IMR-90 (cell line): Measurements from ENCODE around the gene ADD3. TPM values are rescaled to one million over a fixed set of nuclear protein-coding genes. Genes with fewer than 3 reads are reported as not detected.

Source experiments
- ATAC-seq: fragments of 200-7000 bp; cut with Tn5 transposase; 2 replicates; pipeline ENCODE4 v1.9.1; 2020; ENCODE audit warnings: low read depth, mild to moderate bottlenecking, moderate library complexity
- BruUV-seq: library from RNA; stranded (reverse); fragments of 400-500 nt; replicated peaks from 2 replicates; lab custom pipeline; 2021; lab: Mats Ljungman, UMichigan
- CTCF ChIA-PET: fragments of 300-600 bp; formaldehyde crosslinking; extraction: SDS; loops from one replicate; lab custom pipeline; 2021; ENCODE audit warnings: antibody characterized with exemption; lab: Yijun Ruan, JAX
- POLR2A ChIA-PET: fragments of 300-600 bp; sonication (Branson Sonifier 250); formaldehyde crosslinking; loops from one replicate; lab custom pipeline; 2022; ENCODE audit warnings: antibody characterized with exemption; ENCODE audit not compliant: unreplicated experiment; lab: Charles Lee
- DNase-seq: peaks from one replicate; pipeline ENCODE4 v3.0.0; 2013
- H2AFZ ChIP-seq: replicated peaks from 2 replicates; pipeline ENCODE3; 2013; ENCODE audit warnings: low read length, mild to moderate bottlenecking; ENCODE audit not compliant: poor library complexity
- H2AK5ac ChIP-seq: 2 replicates; pipeline ENCODE4 v1.6.1; 2013; ENCODE audit warnings: low read depth, low read length, inconsistent platforms
- H2AK9ac ChIP-seq: replicated peaks from 2 replicates; pipeline ENCODE3; 2013; ENCODE audit warnings: mild to moderate bottlenecking, low read depth, low read length, moderate library complexity; ENCODE audit not compliant: poor library complexity
- H2BK120ac ChIP-seq: 2 replicates; pipeline ENCODE4 v1.6.1; 2013; ENCODE audit warnings: low read depth, low read length, inconsistent platforms
- H2BK15ac ChIP-seq: 3 replicates; pipeline ENCODE4 v1.6.1; 2013; ENCODE audit warnings: low read depth, low read length, inconsistent platforms
- H2BK20ac ChIP-seq: 2 replicates; pipeline ENCODE4 v1.6.1; 2013; ENCODE audit warnings: low read depth, mild to moderate bottlenecking, inconsistent platforms, low read length, moderate library complexity
- H2BK5ac ChIP-seq: 2 replicates; pipeline ENCODE4 v1.6.1; 2013; ENCODE audit warnings: mild to moderate bottlenecking, low read depth, low read length, inconsistent platforms; ENCODE audit not compliant: poor library complexity, severe bottlenecking
- H3K14ac ChIP-seq: replicated peaks from 2 replicates; pipeline ENCODE4 v1.6.1; 2013; ENCODE audit warnings: low read depth, low read length, inconsistent platforms
- H3K18ac ChIP-seq: 2 replicates; pipeline ENCODE4 v1.6.1; 2013; ENCODE audit warnings: low read depth, low read length, control low read depth
- H3K23ac ChIP-seq: 2 replicates; pipeline ENCODE4 v1.6.1; 2013; ENCODE audit warnings: low read depth, low read length, inconsistent platforms
- H3K27ac ChIP-seq: 2 replicates; pipeline ENCODE4 v1.5.1; 2013; ENCODE audit warnings: mild to moderate bottlenecking, control low read depth, low read length; ENCODE audit not compliant: insufficient read depth
- H3K27me3 ChIP-seq: 2 replicates; pipeline ENCODE4 v1.6.1; 2013; ENCODE audit warnings: low read length; ENCODE audit not compliant: control insufficient read depth, insufficient read depth
- H3K36me3 ChIP-seq: 2 replicates; pipeline ENCODE4 v1.6.1; 2013; ENCODE audit warnings: low read length, mixed read lengths; ENCODE audit not compliant: control insufficient read depth, insufficient read depth
- H3K4ac ChIP-seq: 2 replicates; pipeline ENCODE4 v1.6.1; 2013; ENCODE audit warnings: low read depth, low read length, inconsistent platforms
- H3K4me1 ChIP-seq: 2 replicates; pipeline ENCODE4 v1.6.1; 2013; ENCODE audit warnings: low read length, mixed read lengths; ENCODE audit not compliant: control insufficient read depth, insufficient read depth
- H3K4me2 ChIP-seq: 2 replicates; pipeline ENCODE4 v1.6.1; 2013; ENCODE audit warnings: low read depth, mild to moderate bottlenecking, control low read depth, low read length, moderate library complexity
- H3K4me3 ChIP-seq: 2 replicates; pipeline ENCODE4 v1.5.1; 2013; ENCODE audit warnings: low read depth, mild to moderate bottlenecking, control low read depth, low read length, moderate library complexity; ENCODE audit not compliant: insufficient read depth
- H3K56ac ChIP-seq: 2 replicates; pipeline ENCODE4 v1.6.1; 2013; ENCODE audit warnings: low read length, inconsistent platforms; ENCODE audit not compliant: insufficient read depth; ENCODE audit errors: extremely low read depth
- H3K79me1 ChIP-seq, 2 experiments: 2 replicates each; pipeline ENCODE4 v1.6.1; 2013; ENCODE audit warnings: low read length in 2 of 2, inconsistent platforms in 1 of 2, low read depth in 1 of 2
- H3K9ac ChIP-seq: 2 replicates; pipeline ENCODE4 v1.6.1; 2013; ENCODE audit warnings: low read depth, low read length, control low read depth
- H3K9me1 ChIP-seq: 2 replicates; pipeline ENCODE4 v1.6.1; 2013; ENCODE audit warnings: low read length, inconsistent platforms; ENCODE audit not compliant: insufficient read depth
- H3K9me3 ChIP-seq: 2 replicates; pipeline ENCODE4 v1.6.1; 2013; ENCODE audit warnings: low read length; ENCODE audit not compliant: control insufficient read depth, insufficient read depth
- H4K20me1 ChIP-seq: 2 replicates; pipeline ENCODE4 v1.6.1; 2013; ENCODE audit warnings: low read length, inconsistent platforms; ENCODE audit not compliant: insufficient read depth
- H4K5ac ChIP-seq: 2 replicates; pipeline ENCODE4 v1.6.1; 2013; ENCODE audit warnings: mild to moderate bottlenecking, low read depth, low read length, control low read depth
- H4K8ac ChIP-seq, 2 experiments: 2 replicates each; pipeline ENCODE4 v1.6.1; 2013; ENCODE audit warnings: low read depth in 2 of 2, low read length in 2 of 2, control low read depth in 1 of 2, inconsistent platforms in 1 of 2
- H4K91ac ChIP-seq: 2 replicates; pipeline ENCODE4 v1.6.1; 2013; ENCODE audit warnings: low read depth, low read length, inconsistent platforms; ENCODE audit not compliant: insufficient read depth
- CTCF ChIP-seq: conservative IDR thresholded peaks from 2 replicates; pipeline ENCODE4 v1.5.1; 2012; ENCODE audit warnings: mild to moderate bottlenecking, low read depth, low read length, improper control_type of control experiment
- USF2 ChIP-seq: fragments of 150-350 bp; IDR thresholded peaks from 2 replicates; pipeline ENCODE4 v1.6.1; 2017; ENCODE audit warnings: mild to moderate bottlenecking, antibody characterized with exemption, low read length, low read depth
- WGBS, 2 experiments: methylation state at CpG; one replicate each; pipeline versions ENCODE4 v1.1.5 to v1.1.7; 2013; ENCODE audit warnings: missing lambda C conversion rate in 2 of 2; ENCODE audit not compliant: insufficient read length in 1 of 2; ENCODE audit errors: extremely low coverage in 2 of 2; 5-methylcytosine and 5-hydroxymethylcytosine counted together
- dilution Hi-C: fragments of 300-500 bp; cut with HindIII; formaldehyde crosslinking; loops from one replicate; pipeline ENCODE4 v1.14.3; 2018; ENCODE audit warnings: low sequenced_read_pairs; ENCODE audit not compliant: unreplicated experiment
- in situ Hi-C: fragments of 300-500 bp; cut with MboI; formaldehyde crosslinking; loops from 3 replicates; pipeline ENCODE4 v1.14.3; 2019; ENCODE audit warnings: low sequenced_read_pairs, inconsistent platforms, mixed read lengths
- intact Hi-C: fragments of 100-400 bp; cut with micrococcal nuclease; formaldehyde crosslinking; loops from 2 replicates; pipeline ENCODE4 v1.10.0; 2022
- polyA plus RNA-seq, 3 experiments: library from polyadenylated mRNA; depleted of rRNA; stranded (reverse); fragments of >200 nt; gene quantifications; 2 replicates each; pipeline ENCODE4 v1.2.3, GENCODE V29; 2012; ENCODE audit warnings: low replicate concordance in 1 of 3
- total RNA-seq: library from RNA; depleted of rRNA; stranded (reverse); fragments of >200 nt; gene quantifications from 2 replicates; pipeline ENCODE4 v1.2.3, GENCODE V29; 2012

The ADD3 gene
- total and polyA plus RNA-seq, 2 of the 4 experiments (the other 2 are of a cell fraction): 138 to 212 TPM

DNA sequence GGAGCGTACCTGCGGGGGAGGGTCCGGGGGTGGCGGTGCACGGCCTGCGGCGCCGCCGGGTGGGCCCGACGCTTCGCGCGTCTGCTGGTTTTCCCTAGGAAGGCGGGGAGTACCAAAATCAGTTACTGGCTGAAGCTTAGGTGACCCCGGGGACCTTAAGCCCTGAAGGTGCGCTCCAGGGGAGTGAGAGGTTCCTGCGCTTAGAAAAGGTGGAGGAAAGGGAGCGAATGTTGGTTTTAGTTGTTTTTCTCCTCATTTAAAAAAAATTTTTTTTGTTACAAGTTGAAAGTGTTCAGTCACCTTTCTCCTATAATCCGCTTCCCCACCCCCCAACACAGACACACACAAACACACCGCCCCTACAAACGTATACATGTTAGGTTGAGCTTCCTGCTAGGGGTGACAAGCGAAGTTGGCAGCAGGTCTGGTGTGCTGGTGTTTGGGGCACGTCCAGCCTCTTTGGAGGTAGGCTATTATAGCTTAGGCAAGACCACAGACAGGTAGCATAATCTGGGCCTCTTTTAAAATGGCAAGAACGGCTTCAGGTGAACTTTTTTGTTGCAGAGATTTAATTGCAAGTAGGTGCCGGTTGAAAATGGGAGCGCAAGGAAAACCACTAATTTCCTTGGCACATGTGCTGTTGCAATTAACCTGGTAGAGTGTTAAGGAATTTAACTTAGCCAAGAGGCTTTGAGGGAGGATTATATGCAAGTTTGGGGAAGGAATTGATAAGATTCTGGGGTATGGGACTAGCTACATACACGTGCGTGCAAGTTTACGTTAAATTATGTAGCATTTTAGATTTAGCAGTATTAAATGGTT is 945 bp downstream of the ADD3 start:
- no peak overlapping the region for H2AK5ac ChIP-seq
- peak overlapping the region; percentile 57 for H3K27ac ChIP-seq
- no peak overlapping the region for H2BK15ac ChIP-seq
- POLR2A ChIA-PET: interaction anchor here (1.0 kb wide), 1 partner anchor 21 kb away, joined by 3 read pairs; no protein-coding TSS in a partner anchor
- no peaks in the 10 kb centered on the region for H3K9me3 ChIP-seq
- peak overlapping the region; percentile 80 for H3K14ac ChIP-seq
- H2AK9ac ChIP-seq: peak overlapping the region; percentile 77
- H3K4me1 ChIP-seq: peaks cover 6% of the 10 kb centered on the region
- peak overlapping the region; percentile 85 for H2AFZ ChIP-seq
- no peak overlapping the region for H2BK20ac ChIP-seq
- no peaks in the 10 kb centered on the region for H3K27me3 ChIP-seq
- peaks cover 17% of the 10 kb centered on the region for H4K20me1 ChIP-seq
- peak overlapping the region; percentile 98 for H3K4me2 ChIP-seq
- CTCF ChIA-PET: no interaction called here
- TF ChIP-seq USF2: no peak
- TF ChIP-seq CTCF: 0 out of 2 replicates have a peak, but pooled peaks have one; percentile 0
- no peak overlapping the region for H4K5ac ChIP-seq
- H4K8ac ChIP-seq: 0 out of 4 replicates have a peak overlapping the region, but pooled peaks of 1 of the 2 experiments have one; percentile 27
- BruUV-seq: no TSS peak
- in situ Hi-C loops (no loop called here), dilution Hi-C loops (no loop called here), intact Hi-C loops (loop anchor here (5.0 kb wide), 2 partner anchors 124 to 214 kb away; no protein-coding TSS in a partner anchor)
- ATAC-seq (no peak), DNase-seq (no peak)
- peak overlapping the region; percentile 36 for H3K23ac ChIP-seq
- H4K91ac ChIP-seq: no peak overlapping the region
- peak overlapping the region; percentile 55; the same call in 1 of the 2 replicates for H3K56ac ChIP-seq
- peaks cover 16 to 40% of the 10 kb centered on the region in 2 experiments for H3K79me1 ChIP-seq
- H3K9ac ChIP-seq: peak overlapping the region; percentile 67
- H3K4ac ChIP-seq: peak overlapping the region; percentile 5; the same call in 1 of the 2 replicates
- WGBS, 2 experiments: 10% methylated on average over 7 of the region's 30 CpGs; no CpG with 5 or more reads in 1 of the 2 experiments
- peak overlapping the region; percentile 43 for H2BK5ac ChIP-seq
- peak overlapping the region; percentile 80 for H3K4me3 ChIP-seq
- H3K18ac ChIP-seq: peak overlapping the region; percentile 37; the same call in 1 of the 2 replicates
- H3K9me1 ChIP-seq: peaks cover 5% of the 10 kb centered on the region; the same call in 1 of the 2 replicates
- no peak overlapping the region for H2BK120ac ChIP-seq
- H3K36me3 ChIP-seq: no peaks in the 10 kb centered on the region
